ENCODE measurements around the gene FEM1B.

The FEM1B gene

GRCh38 chr15:68310804-68311463 lies 33.4 kb downstream of the FEM1B start:
- DNase-seq, result no peak

- no peak for DNase-seq
These were observed 33.9 kb downstream of the FEM1B start for GRCh38 chr15:68311464-68311835.

GRCh38 chr15:68311859-68312557 lies 34.5 kb downstream of the FEM1B start:
- DNase-seq, result no peak

GRCh38 chr15:68312701-68313204 lies 35.2 kb downstream of the FEM1B start:
- no peak for DNase-seq

DNA sequence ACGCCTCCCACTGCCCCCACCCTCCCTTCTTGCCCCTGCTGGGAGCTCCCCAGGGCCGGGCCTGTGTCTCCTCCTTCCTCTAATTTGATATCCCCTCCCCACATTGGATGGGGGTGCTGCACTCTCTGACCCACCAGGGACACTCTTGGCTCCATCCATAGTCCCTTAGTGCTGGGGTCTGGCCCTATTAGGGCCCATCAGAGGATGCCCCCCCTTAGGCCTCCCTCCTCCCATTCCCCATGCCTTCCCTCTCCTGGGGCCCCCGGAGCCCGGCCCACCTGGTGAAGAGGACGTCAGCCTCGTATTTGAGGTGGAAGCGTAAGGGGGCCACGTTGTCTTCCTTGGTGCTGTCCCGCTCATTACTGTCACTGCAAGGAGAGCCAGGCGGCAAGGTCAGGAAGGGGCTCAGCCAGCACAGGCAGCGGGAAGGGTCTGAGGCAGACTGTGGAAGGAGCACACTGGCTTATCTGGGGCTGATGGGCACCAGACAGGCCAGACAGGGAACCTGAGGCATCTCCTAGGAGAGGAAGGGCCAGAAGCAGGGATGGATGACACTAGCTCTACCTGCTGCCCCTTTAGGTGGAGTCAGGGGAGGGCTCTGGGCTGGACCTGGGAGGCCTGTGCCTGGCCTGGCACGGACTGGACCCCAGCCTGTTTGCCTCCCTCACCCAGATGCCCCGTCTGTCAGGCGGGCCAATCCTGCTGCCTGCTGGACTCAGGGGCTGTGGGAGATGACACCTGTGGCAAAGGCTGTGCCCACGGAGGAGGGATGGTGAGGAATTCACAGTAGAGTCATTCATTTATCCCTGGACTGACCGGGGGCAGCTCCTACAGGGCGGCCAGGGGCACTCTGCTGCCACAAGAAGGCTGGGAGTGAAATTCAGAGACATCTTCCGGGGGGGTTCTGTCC lies 36.2 kb downstream of the FEM1B start:
- no peak for DNase-seq

- no peak for DNase-seq
These were observed 37.0 kb downstream of the FEM1B start for GRCh38 chr15:68314563-68314962.

DNA sequence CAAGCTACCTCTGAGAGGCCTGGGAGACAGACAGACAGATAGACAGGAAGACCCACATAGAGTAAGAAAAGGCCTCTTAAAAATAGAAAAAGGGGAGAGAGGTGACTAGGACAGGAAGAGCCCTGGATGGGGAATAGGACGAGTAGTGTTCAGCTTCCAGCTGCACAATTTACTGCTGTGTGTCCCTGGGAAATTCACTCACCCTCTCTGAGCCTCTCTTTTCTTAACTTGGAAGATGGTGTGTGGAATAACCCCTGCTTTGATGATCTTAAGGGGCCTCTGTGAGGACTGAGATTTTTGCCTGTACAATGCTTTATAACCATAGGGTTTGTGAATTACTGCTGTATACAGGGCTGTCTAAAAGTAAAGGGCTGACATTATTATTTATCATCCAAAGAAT lies 37.5 kb downstream of the FEM1B start:
- no peak for DNase-seq

GRCh38 chr15:68315495-68316031 lies 38.0 kb downstream of the FEM1B start:
- no peak for DNase-seq

GRCh38 chr15:68316061-68316804 lies 38.7 kb downstream of the FEM1B start:
- no peak for DNase-seq

DNA sequence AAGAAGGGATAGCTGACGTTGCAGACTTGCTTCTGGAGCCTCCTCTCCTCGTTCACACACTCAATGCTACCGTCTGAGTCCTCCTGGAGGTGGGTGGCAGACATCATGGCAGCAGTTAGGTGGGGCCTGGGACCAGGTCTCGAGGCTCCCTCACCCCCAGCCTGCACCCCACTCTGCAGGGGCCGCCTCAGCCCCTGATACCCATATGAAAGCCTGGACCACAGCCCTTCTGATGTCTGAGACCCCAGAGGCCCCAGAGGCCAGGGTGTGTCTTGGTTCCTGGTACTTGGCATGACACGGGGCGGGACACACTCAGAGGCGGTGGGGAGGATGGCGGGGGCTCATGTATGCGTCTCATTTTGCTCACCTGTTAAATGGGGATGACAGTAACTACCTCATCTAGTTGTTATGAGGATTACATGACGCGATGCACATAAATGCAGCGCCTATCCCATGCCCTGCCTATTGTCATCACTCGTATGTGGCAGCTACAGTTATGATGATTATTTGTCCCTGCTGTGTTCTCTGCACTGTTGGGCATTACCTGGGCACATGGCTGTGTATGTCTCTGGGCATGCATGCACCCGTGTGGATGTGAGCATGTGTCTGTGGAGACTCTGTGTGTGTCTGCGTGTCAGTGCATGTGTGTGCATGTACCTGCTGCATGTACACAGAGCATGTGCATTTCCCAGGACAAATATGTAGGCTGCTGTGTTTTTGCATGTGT lies 39.9 kb downstream of the FEM1B start:
- no peak for DNase-seq

GRCh38 chr15:68318008-68318835 lies 40.7 kb downstream of the FEM1B start:
- DNase-seq, result no peak

DNA sequence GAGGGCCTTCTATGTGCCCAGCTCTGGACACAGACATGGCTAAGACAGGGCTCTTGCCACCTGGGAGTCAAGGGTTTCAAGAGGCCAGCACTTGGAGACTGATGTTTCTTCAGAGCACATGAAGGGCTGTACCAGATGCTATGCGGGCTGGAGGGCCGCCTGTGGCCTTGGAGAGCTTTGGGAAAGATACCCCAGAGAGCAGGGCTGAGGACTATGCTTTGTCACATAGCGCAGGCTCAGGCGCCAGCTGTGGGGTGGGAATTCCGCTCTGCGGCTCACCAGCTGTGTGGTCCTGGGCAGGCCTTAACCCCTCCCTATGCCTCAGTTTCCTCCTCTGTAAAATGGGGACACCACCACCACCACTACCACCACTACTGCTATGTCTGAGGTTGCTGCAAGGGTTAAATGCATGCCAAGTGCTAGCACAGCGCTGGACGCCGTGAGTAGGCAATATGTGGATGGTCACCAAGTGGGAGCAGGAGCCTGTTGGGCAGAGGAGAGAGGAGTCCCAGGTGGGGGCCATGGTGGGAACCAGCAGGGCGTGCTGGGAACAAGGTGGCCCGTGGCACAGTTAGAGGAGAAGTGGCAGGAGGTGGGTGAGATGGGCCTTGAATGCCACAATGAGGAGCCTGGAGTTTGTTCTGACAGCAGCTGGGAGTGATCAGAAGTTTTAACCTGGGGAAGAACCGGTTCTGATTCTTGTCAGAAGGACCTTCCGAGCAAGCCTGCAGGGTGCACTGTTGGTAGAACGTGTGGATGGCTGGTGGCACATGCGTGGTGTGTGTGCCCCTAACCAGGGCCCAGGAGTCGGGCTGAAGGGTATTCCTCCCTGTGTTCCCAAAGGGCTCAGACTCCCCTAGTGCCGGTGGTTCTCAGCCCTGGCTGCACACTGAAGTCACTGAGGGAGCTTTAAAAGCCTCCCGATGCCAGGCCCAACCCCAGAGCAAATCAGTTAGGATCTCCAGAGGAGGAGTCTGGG lies 41.7 kb downstream of the FEM1B start:
- DNase-seq, result no peak

DNA sequence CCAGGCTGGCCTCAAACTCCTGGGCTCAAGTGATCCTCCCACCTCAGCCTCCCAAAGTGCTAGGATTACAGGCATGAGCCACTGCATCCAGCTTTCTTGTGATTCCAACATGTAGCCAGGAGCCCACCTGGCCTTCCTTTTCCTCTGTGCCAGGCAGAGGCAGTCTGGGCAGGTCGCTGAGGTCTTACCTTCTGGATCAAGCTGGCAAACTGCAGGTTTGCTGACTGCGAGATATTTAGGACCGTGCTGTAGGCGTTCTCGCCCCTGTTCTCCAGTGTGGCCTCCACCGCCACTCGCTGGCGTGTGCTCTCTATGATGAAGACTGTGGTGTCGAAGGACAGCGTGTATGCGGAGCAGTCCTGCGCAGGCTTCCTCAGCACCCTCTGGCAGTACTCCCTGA lies 42.5 kb downstream of the FEM1B start:
- no peak for DNase-seq

GRCh38 chr15:68321229-68321628 lies 43.7 kb downstream of the FEM1B start:
- no peak for DNase-seq

- DNase-seq, result no peak
These were observed 45.3 kb downstream of the FEM1B start for GRCh38 chr15:68322796-68323195.

DNA sequence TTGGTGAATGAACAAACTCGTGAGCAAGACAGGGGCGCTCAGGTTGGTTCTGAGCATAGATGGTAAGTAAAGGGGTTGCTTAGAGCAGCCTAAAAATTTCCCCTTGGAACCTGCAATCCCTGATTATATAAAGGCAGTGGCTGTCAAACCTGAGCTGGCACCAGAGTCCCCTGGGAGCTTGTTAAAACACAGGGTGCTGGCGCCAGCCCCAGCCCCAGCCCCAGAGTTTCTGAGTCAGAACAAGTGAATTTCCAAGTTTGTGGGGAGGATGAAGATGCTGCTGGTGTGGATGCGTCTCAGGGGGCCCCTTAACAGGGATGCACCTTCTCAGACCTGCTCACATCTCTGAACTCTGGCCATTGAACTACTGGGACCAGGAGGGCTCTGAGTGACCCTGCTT lies 48.2 kb downstream of the FEM1B start:
- DNase-seq, result no peak

DNA sequence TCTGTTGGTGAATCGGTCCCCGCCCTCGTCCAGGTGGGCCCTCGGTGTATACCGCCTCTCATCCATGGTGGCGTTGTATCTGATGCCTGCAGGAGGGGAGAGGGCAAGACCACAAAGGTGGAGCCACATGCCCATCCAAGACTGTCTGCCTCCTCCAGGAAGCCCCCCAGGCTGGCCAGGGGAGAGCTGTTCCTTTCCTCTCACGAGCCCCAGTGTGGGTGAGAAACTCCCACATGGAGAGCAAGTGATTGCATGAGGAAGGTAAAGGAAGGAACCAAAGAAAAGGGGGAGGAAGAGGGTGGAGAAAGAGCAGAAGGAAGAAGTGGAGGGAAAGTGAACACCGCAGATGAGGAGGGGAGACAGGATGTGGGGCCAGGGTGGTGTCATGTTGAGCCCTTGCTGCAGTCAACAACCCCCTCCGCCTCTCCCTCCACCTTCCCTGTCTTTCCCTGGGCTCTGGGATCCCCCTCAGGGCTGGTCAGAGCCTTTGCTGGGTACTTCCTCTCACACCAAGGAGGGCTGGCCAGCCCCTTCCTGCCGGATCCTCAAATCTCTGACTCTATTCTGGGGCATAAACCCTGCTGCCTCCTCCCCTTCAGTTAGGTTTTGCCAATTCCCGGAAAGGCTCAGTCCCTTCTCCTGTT lies 49.3 kb downstream of the FEM1B start:
- DNase-seq, result no peak

DNA sequence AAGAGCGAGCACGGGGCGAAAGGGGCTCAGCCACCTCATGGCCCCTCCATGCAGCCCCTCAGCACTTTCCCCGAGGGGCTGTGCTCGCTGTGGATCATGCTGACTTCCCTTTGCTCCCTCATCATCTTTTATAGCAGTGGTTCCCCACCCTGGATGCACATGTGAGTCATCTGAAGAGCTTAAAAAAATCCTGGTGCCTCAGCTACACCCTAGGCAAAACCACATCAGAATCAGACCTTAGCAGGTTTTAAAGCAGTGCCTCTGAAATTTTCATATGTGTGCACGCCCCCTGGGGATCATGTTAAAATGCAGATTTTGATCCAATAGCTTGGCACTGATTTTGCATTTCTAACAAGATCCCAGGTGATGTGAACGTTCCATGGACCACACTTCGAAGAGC lies 50.9 kb downstream of the FEM1B start:
- DNase-seq, result no peak

- no peak for DNase-seq
These were observed 51.4 kb downstream of the FEM1B start for GRCh38 chr15:68328964-68329363.
